Ishikawa (cell line): ENCODE measurements around the gene TPCN2.

Source experiments
- CEBPB ChIP-seq: IDR thresholded peaks from 2 replicates; pipeline ENCODE4 v1.6.1; 2012
- CREB1 ChIP-seq: IDR thresholded peaks from 2 replicates; pipeline ENCODE4 v1.6.1; 2012; ENCODE audit warnings: low read depth
- EGR1 ChIP-seq: IDR thresholded peaks from 2 replicates; pipeline ENCODE4 v1.6.1; 2012
- EP300 ChIP-seq: IDR thresholded peaks from 2 replicates; pipeline ENCODE4 v1.6.1; 2012; ENCODE audit warnings: borderline replicate concordance
- FOXM1 ChIP-seq: IDR thresholded peaks from 2 replicates; pipeline ENCODE4 v1.6.1; 2012; ENCODE audit warnings: low read depth, borderline replicate concordance
- NFIC ChIP-seq: IDR thresholded peaks from 2 replicates; pipeline ENCODE4 v1.6.1; 2012
- RAD21 ChIP-seq: IDR thresholded peaks from 2 replicates; pipeline ENCODE4 v1.6.1; 2012; ENCODE audit warnings: low read depth
- TAF1 ChIP-seq: IDR thresholded peaks from 2 replicates; pipeline ENCODE4 v1.6.1; 2012; ENCODE audit warnings: low read depth, mild to moderate bottlenecking
- TCF12 ChIP-seq: IDR thresholded peaks from 2 replicates; pipeline ENCODE4 v1.6.1; 2012; ENCODE audit warnings: low read depth
- TEAD4 ChIP-seq: IDR thresholded peaks from 2 replicates; pipeline ENCODE4 v1.6.1; 2012
- YY1 ChIP-seq: IDR thresholded peaks from 2 replicates; pipeline ENCODE4 v1.6.1; 2012; ENCODE audit warnings: low read depth
- ZBTB7A ChIP-seq: IDR thresholded peaks from 2 replicates; pipeline ENCODE4 v1.6.1; 2012; ENCODE audit warnings: low read depth
- TF ChIP-seq, protein P1 (sequence below): IDR thresholded peaks from 2 replicates; pipeline ENCODE4 v1.6.1; 2012
- TF ChIP-seq, protein P2 (sequence below): IDR thresholded peaks from 2 replicates; pipeline ENCODE4 v1.6.1; 2012; ENCODE audit warnings: low read depth, mild to moderate bottlenecking
- TF ChIP-seq, protein P3 (sequence below): IDR thresholded peaks from 2 replicates; pipeline ENCODE4 v1.6.1; 2012

The TPCN2 gene

DNA sequence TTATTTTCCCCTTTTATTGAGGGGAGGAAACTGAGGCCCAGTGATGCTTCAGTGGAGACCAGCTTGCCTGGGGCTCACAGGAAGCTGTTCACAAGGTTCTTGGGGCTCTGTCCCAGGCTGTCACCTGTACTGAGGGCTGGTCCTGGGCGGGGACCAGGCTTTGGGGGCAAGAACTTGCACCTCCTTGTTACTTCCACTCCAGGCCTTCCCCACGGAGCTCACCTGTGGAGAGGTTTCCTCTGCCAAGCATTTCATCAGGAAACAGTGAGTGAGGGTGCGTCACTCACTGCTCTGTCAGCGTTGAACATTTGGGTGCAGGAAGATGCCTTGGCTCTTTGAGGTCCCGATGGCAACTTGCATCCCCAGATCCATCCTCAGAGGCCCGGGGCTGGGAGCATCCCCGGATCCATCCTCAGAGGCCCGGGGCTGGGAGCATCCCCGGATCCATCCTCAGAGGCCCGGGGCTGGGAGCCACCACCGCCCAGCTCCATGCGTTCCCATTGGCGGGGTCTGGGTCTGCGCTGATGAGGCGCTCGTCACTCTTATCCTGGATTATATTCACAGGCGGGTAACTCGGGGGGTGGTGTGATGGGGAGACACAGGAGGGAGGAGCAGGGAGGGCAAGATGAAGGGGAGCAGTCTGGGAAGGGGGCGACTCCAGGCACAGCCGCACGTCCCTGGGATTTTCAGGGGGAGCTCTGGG is 105.6 kb downstream of the TPCN2 start:
- TF ChIP-seq TEAD4 (no peak), RAD21 (no peak), YY1 (no peak), NFIC (no peak), CREB1 (no peak), ZBTB7A (no peak), FOXM1 (no peak), TAF1 (no peak)
- TF ChIP-seq, protein P1, sequence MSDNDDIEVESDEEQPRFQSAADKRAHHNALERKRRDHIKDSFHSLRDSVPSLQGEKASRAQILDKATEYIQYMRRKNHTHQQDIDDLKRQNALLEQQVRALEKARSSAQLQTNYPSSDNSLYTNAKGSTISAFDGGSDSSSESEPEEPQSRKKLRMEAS, result no peak
- TF ChIP-seq, protein P2, sequence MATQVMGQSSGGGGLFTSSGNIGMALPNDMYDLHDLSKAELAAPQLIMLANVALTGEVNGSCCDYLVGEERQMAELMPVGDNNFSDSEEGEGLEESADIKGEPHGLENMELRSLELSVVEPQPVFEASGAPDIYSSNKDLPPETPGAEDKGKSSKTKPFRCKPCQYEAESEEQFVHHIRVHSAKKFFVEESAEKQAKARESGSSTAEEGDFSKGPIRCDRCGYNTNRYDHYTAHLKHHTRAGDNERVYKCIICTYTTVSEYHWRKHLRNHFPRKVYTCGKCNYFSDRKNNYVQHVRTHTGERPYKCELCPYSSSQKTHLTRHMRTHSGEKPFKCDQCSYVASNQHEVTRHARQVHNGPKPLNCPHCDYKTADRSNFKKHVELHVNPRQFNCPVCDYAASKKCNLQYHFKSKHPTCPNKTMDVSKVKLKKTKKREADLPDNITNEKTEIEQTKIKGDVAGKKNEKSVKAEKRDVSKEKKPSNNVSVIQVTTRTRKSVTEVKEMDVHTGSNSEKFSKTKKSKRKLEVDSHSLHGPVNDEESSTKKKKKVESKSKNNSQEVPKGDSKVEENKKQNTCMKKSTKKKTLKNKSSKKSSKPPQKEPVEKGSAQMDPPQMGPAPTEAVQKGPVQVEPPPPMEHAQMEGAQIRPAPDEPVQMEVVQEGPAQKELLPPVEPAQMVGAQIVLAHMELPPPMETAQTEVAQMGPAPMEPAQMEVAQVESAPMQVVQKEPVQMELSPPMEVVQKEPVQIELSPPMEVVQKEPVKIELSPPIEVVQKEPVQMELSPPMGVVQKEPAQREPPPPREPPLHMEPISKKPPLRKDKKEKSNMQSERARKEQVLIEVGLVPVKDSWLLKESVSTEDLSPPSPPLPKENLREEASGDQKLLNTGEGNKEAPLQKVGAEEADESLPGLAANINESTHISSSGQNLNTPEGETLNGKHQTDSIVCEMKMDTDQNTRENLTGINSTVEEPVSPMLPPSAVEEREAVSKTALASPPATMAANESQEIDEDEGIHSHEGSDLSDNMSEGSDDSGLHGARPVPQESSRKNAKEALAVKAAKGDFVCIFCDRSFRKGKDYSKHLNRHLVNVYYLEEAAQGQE, result no peak

DNA sequence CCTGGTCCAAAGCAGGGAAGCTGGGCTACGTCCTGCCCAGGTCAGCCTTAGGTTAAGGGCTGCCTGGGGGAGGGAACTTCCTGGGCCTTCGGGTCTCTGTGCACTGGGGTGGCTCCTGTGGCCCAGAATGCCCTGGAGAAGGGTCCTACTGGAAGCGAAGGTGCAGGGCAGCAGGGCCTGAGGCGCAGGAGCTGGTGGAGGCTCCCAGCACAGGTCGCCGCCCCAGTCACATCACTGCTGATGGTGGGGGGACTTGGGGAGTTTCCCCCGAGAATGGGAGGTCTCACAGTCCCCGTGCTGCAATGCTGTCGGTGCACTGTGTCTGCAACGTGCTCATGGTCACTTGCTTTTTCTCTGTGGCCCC is 106.2 kb downstream of the TPCN2 start:
- TF ChIP-seq FOXM1, result no peak
- TF ChIP-seq, protein P3, sequence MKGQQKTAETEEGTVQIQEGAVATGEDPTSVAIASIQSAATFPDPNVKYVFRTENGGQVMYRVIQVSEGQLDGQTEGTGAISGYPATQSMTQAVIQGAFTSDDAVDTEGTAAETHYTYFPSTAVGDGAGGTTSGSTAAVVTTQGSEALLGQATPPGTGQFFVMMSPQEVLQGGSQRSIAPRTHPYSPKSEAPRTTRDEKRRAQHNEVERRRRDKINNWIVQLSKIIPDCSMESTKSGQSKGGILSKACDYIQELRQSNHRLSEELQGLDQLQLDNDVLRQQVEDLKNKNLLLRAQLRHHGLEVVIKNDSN, result no peak

DNA sequence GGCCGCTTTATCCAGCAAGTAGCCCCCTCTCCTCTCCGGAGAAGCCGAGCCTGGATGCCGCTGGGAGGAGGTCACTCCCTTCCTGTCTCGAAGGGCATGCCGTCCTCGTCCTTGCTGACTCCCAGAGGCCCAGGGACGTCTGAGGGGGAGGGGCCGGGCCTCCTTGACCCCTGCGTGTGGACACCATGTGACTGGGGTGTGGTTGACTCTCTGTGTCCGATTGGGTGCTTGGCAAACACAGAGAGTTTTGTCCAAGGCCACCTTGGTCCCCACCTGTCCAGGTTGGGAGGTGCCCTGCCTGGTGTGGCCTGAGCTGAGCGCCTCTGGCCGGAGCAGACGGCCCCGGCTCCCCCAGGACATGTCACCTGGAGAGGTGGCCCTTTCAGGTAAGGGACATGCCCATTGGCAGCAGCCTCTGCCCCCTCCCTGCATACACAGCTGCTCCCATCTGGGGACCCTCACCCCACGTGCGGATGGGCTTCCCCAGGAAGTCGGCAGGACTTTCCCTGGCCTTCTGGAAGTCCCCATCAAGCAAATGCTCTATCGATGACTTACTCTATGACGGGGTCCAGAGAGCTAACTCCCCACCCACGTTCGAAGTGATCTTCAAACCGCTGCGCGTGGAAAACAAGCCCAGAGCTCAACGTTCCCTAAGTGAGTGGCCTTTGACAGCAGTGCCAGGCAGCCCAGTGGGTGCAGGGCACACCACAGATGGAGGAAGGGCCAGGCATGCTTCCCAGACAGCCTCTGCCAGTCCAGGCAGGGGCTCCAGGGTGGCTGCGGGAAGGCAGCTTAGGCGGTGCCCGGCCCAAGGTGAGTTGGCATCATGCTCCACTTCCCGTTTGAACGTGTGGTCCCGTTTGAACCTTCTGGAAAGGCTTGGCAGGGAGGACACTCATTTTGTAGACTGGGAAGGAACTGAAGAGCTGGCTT is 106.8 kb downstream of the TPCN2 start, which contains the start of gene SMIM38:
SMIM38 (plus strand) TSS at position 634 of the 933 bp plus-strand sequence. CDS start 1,912 bp downstream, outside the sequence.
- TF ChIP-seq, protein P3, result no peak
- no peak for TF ChIP-seq CEBPB
- no peak for TF ChIP-seq TCF12
- TF ChIP-seq TAF1, result no peak
- TF ChIP-seq FOXM1, result no peak
- TF ChIP-seq YY1, result no peak
- TF ChIP-seq, protein P2, result no peak
- TF ChIP-seq, protein P1, result no peak
- no peak for TF ChIP-seq EGR1
- TF ChIP-seq TEAD4, result no peak
- no peak for TF ChIP-seq NFIC
- no peak for TF ChIP-seq ZBTB7A
- TF ChIP-seq RAD21, result no peak
- no peak for TF ChIP-seq CREB1
- no peak for TF ChIP-seq EP300

DNA sequence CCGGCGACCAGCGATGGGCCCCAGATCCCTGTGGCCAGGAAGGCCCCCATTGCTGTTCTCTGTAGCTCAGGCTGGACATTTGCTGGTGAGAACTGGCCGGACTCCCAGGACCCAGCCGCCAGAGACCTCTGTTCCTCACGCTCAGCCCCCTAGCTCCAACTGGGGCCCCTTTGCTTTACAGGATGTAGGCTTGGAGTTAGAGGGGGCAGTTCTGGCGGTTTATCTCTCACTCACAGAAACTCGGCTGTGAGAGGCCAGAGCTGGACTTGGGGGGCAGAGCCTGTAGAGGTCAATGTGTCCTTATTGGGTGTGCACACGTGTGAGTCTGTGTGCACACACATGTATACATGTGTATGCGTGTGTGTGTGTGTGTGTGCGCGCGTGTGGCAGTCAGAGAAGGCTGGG is 107.5 kb downstream of the TPCN2 start:
- no peak for TF ChIP-seq RAD21

DNA sequence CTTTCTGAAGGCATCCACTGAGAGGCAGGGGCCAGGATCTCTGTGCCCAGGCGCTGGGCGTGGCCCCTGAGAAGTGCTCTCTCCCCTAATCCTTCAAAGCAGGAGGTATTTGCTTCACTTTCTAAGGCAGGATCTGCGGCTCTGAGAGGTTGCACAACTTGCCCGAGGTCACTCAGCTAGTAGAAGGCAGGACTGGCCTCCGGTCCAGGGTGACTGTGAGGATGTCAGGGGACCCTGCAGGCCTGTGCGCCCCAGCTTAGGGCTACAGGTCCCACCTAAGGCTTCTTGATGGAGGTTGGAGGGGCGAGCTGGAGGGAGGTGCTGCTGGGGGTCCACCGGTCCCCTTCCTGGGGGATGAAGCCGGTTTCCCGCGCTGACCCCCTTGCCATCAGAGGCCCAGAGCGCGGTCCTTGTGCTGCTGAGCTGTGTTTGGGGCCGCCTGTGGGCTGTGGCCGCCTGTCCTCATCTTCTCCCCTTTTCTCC is 108.0 kb downstream of the TPCN2 start:
- TF ChIP-seq TAF1 (no peak), YY1 (no peak), TCF12 (no peak), TEAD4 (no peak), EGR1 (no peak), NFIC (no peak), EP300 (no peak), CEBPB (no peak), RAD21 (no peak), ZBTB7A (no peak), CREB1 (no peak), FOXM1 (no peak)
- TF ChIP-seq, protein P2, result no peak
- TF ChIP-seq, protein P3, result no peak
- TF ChIP-seq, protein P1, result no peak
